Mucosa of descending colon (tissue), 3 donors: ENCODE data around the gene UGT1A5. TPM values are rescaled to one million over a fixed set of nuclear protein-coding genes. Genes with fewer than 3 reads are reported as not detected.

Experiments
- ATAC-seq: fragments of 200-7000 bp; cut with Tn5 transposase; one replicate; pipeline ENCODE4 v1.9.1; 2020; ENCODE audit warnings: mild to moderate bottlenecking, moderate library complexity
- DNase-seq, 3 donors: peaks; one replicate each; pipeline ENCODE4 v3.0.0-alpha.2; 2020
- H3K36me3 ChIP-seq: fragments of 200-600 bp; one replicate; pipeline ENCODE4 v1.8.0; 2021; ENCODE audit warnings: low read depth, mild to moderate bottlenecking
- H3K4me1 ChIP-seq: fragments of 200-600 bp; one replicate; pipeline ENCODE4 v1.8.0; 2021; ENCODE audit warnings: low read depth, mild to moderate bottlenecking
- H3K4me3 ChIP-seq: fragments of 200-600 bp; one replicate; pipeline ENCODE4 v1.8.0; 2021; ENCODE audit warnings: mild to moderate bottlenecking
- H3K9me3 ChIP-seq: fragments of 200-600 bp; one replicate; pipeline ENCODE4 v1.8.0; 2021; ENCODE audit warnings: mild to moderate bottlenecking
- intact Hi-C, 2 donors: fragments of 100-400 bp; cut with DNase I in 1 of 2; cut with micrococcal nuclease in 1 of 2; formaldehyde crosslinking; loops; one replicate each; pipeline versions ENCODE4 v1.11.0 to v1.11.1; 2022; cut with DNase I, micrococcal nuclease
- total RNA-seq, 3 donors: library from RNA; stranded (reverse); fragmentation: NEBNext Ultra II Directional in 2 of 3; extraction: Animal tissue kit (Norgen Biotek cat#: 25700) in 2 of 3; gene quantifications; one replicate each; pipeline versions ENCODE4 v1.2.1 to v1.2.4, GENCODE V29; 2021 to 2023
- TF ChIP-seq, protein P1 (sequence below): fragments of 200-600 bp; IDR thresholded peaks from one replicate; pipeline ENCODE4 v1.8.0; 2022; ENCODE audit warnings: antibody characterized with exemption, mild to moderate bottlenecking
- donor health status: DM: no; HTN: no; CAD: no; lungs with moderate emphysema.
- donor health status: DM: no; HTN: no; CAD: no.
- donor health status: DM: no; HTN: yes; CAD: no.

The UGT1A5 gene
- total RNA-seq, 3 donors from 2014 or later = 2.1 to 6.5 (median 2.4) TPM

- ATAC-seq = no peak
- intact Hi-C loops = no loop called here
- TF ChIP-seq, protein P1, sequence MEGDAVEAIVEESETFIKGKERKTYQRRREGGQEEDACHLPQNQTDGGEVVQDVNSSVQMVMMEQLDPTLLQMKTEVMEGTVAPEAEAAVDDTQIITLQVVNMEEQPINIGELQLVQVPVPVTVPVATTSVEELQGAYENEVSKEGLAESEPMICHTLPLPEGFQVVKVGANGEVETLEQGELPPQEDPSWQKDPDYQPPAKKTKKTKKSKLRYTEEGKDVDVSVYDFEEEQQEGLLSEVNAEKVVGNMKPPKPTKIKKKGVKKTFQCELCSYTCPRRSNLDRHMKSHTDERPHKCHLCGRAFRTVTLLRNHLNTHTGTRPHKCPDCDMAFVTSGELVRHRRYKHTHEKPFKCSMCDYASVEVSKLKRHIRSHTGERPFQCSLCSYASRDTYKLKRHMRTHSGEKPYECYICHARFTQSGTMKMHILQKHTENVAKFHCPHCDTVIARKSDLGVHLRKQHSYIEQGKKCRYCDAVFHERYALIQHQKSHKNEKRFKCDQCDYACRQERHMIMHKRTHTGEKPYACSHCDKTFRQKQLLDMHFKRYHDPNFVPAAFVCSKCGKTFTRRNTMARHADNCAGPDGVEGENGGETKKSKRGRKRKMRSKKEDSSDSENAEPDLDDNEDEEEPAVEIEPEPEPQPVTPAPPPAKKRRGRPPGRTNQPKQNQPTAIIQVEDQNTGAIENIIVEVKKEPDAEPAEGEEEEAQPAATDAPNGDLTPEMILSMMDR = no peak
Observed at GRCh38 chr2:233815861-233816260, 103.2 kb downstream of the UGT1A5 start.

GRCh38 chr2:233816334-233816733 is 103.6 kb downstream of the UGT1A5 start:
- intact Hi-C loops = no loop called here
- no peak overlapping the region for H3K4me3 ChIP-seq
- H3K4me1 ChIP-seq = no peaks in the 10 kb centered on the region
- no peak for ATAC-seq
- peak in 1 of 3 donors; percentile 7 for DNase-seq
- no peaks in the 10 kb centered on the region for H3K36me3 ChIP-seq
- no peaks in the 10 kb centered on the region for H3K9me3 ChIP-seq
- TF ChIP-seq, protein P1 = no peak

More at GRCh38 chr2:233815861-233816260, 103.2 kb downstream of the UGT1A5 start:
- Histone ChIP-seq H3K4me1 (no peaks in the 10 kb centered on the region), H3K9me3 (no peaks in the 10 kb centered on the region), H3K4me3 (no peak overlapping the region), H3K36me3 (no peaks in the 10 kb centered on the region)
- no peak for DNase-seq

DNA sequence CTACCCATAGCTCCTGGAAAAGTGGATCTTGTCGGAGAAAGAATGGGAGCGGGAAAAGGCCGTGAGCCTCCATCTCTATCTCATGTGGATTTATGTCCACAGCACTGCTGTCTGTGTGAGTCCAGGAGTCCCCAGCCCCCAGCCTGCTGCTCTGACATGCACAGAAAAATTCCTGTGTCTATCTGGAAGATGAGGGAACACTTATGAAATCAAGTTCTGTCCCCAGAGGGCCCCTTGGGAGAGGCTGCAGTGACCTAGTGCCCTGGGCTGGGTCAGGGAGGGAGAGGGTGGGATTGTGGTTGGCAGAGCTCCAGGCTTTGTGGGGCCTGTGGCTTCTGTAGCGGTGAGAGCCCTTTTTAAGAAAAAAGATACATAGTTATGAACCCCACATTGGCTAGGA is 104.1 kb downstream of the UGT1A5 start:
- Histone ChIP-seq H3K4me1 (no peaks in the 10 kb centered on the region), H3K9me3 (no peaks in the 10 kb centered on the region), H3K36me3 (no peaks in the 10 kb centered on the region), H3K4me3 (no peak overlapping the region)
- TF ChIP-seq, protein P1 = no peak
- DNase-seq (peak in 1 of 3 donors; percentile 16), ATAC-seq (no peak)
- intact Hi-C loops = no loop called here

DNA sequence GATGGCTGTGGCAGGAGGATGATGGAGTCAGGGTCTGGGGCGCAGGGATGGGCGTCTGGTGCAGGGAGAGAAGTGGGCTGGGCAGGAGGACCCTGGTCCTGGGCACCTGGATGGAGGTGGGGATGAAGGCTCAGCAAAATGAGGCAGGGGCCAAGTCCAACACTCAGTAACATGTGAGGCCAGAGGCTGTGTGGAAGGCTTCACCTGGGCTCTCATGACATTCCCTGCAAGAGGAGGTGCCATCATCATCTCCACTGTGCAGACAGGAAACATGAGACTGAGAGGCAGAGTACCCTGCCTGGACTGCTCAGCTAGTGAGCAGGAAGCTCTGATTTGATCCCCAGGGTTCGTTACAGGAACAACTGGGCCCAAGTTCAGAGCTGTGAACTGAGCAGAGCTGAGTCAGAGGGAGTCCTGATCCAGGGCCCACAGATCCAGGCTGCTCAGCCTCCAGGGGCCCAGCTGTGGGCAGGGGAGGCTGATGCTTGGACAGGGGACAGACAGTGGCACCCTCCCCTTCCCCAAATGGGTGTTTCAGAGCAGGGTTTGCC is 104.7 kb downstream of the UGT1A5 start:
- DNase-seq = no peak
- H3K4me1 ChIP-seq = no peaks in the 10 kb centered on the region
- intact Hi-C loops = no loop called here

DNA sequence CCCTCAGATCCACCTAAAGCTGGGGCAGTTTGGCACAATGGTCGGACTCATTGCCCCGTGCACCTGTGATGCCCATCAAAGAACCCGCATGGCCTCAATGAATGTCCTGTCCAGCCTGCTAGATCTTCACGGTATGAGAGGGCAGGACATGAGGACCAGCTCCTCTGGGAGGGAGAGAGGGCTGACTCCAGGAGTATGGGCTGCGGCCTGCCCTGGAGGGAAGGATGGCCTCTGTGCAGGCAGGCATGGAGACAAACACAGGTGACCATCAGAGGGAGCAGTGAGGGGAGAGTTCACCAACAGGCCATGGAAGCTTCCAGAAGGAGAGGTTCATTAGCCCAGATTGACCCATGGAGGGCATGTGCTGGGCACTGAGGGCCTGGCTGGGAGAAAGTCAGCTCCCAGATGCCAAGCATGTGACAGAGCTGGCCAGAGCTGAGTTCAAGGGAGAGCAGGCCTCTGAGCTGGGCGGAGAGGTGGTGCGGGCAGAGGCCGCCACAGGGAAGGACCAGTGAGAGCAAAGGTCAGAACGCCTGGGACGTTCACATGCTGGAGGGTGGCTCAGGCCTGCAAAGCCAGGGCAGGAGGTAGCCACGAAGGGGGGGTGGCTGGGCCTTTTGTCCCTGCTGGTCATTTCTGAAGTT is 105.4 kb downstream of the UGT1A5 start:
- TF ChIP-seq, protein P1 = no peak
- H3K4me1 ChIP-seq = no peaks in the 10 kb centered on the region
- ATAC-seq (peak; percentile 52), DNase-seq (no peak)
- intact Hi-C loops = no loop called here
- no peaks in the 10 kb centered on the region for H3K36me3 ChIP-seq
- no peaks in the 10 kb centered on the region for H3K9me3 ChIP-seq
- H3K4me3 ChIP-seq = no peak overlapping the region

More for the DNA sequence above, 104.7 kb downstream of the UGT1A5 start:
- TF ChIP-seq, protein P1 = no peak
- no peak overlapping the region for H3K4me3 ChIP-seq
- ATAC-seq = peak; percentile 14
- H3K9me3 ChIP-seq = no peaks in the 10 kb centered on the region
- no peaks in the 10 kb centered on the region for H3K36me3 ChIP-seq
